Heart left ventricle (tissue), 16 donors: ENCODE measurements around the gene EDA. TPM values are rescaled to one million over a fixed set of nuclear protein-coding genes. Genes with fewer than 3 reads are reported as not detected.
A peak's percentile ranks its signal among the peaks of the same experiment; 100 is the strongest.

Experiments used
- ATAC-seq, 4 donors: fragments of 200-7000 bp; cut with Tn5 transposase; one replicate each; pipeline ENCODE4 v1.9.1; 2020 to 2022; ENCODE audit warnings: moderate library complexity in 4 of 4, mild to moderate bottlenecking in 3 of 4, moderate number of reproducible peaks in 1 of 4
- DNase-seq, 5 donors: peaks; one replicate each; pipeline ENCODE4 v3.0.0-alpha.2; 2020
- H3K27ac ChIP-seq, 12 donors: fragments of 200-600 bp; sonication (generic) in 4 of 12; one replicate each; pipeline versions ENCODE4 v1.5.0 to v1.8.0; 2016 to 2022; ENCODE audit warnings: mild to moderate bottlenecking in 2 of 12
- H3K27me3 ChIP-seq, 9 donors: fragments of 200-600 bp; sonication (generic) in 2 of 9; one replicate each; pipeline versions ENCODE4 v1.5.1 to v1.8.0; 2016 to 2022; ENCODE audit warnings: mild to moderate bottlenecking in 3 of 9
- H3K36me3 ChIP-seq, 9 donors: fragments of 200-600 bp; sonication (generic) in 2 of 9; one replicate each; pipeline versions ENCODE4 v1.5.0 to v1.8.0; 2018 to 2022; ENCODE audit warnings: mild to moderate bottlenecking in 2 of 9
- H3K4me1 ChIP-seq, 12 donors: fragments of 200-600 bp; sonication (generic) in 4 of 12; one replicate each; pipeline versions ENCODE4 v1.5.0 to v1.8.0; 2016 to 2022; ENCODE audit warnings: mild to moderate bottlenecking in 3 of 12
- H3K4me3 ChIP-seq, 12 donors: fragments of 200-600 bp; sonication (generic) in 4 of 12; one replicate each; pipeline versions ENCODE4 v1.5.0 to v1.8.0; 2017 to 2022; ENCODE audit warnings: mild to moderate bottlenecking in 9 of 12, moderate library complexity in 4 of 12
- H3K9me3 ChIP-seq, 12 donors: fragments of 200-600 bp; sonication (generic) in 4 of 12; one replicate each; pipeline versions ENCODE4 v1.5.0 to v1.8.0; 2016 to 2022; ENCODE audit warnings: mild to moderate bottlenecking in 1 of 12
- POLR2A ChIP-seq, 2 donors: fragments of 450-650 bp; IDR thresholded peaks; one replicate each; pipeline ENCODE4 v1.6.1; 2017; ENCODE audit warnings: antibody characterized with exemption in 2 of 2, mild to moderate bottlenecking in 2 of 2, moderate library complexity in 2 of 2
- WGBS, 4 donors: extraction: QIAGEN DNeasy Blood & Tissue Kit in 2 of 4; methylation state at CpG; one replicate each; pipeline versions ENCODE4 v1.1.5 to v1.1.7; 2013 to 2018; 5-methylcytosine and 5-hydroxymethylcytosine counted together
- intact Hi-C, 10 donors: fragments of 100-400 bp; cut with DNase I; formaldehyde crosslinking; loops; one replicate each; pipeline versions ENCODE4 v1.11.1 to v1.14.2; 2022
- polyA plus RNA-seq, 2 donors: library from polyadenylated mRNA; stranded (reverse); fragments of 200-250 nt; gene quantifications; one replicate each; pipeline ENCODE4 v1.2.3, GENCODE V29; 2013
- total RNA-seq, 9 donors: library from RNA; depleted of rRNA in 2 of 9; stranded (reverse); fragments of >200 nt in 2 of 9; fragmentation: NEBNext Ultra II Directional in 3 of 9; extraction: Animal tissue kit (Norgen Biotek cat#: 25700) in 3 of 9; gene quantifications; one replicate each; pipeline versions ENCODE4 v1.1.0 to v1.2.4, GENCODE V29; 2016 to 2023
- TF ChIP-seq, protein P1 (sequence below), 12 donors: fragments of 200-600 bp; sonication (generic) in 4 of 12; IDR thresholded peaks; one replicate each; pipeline versions ENCODE4 v1.5.0 to v1.8.0; 2018 to 2022; ENCODE audit warnings: antibody characterized with exemption in 12 of 12, mild to moderate bottlenecking in 5 of 12
- donor health status: ischemic (EF 13 %, LVEDD 7.1; RV severe dilation, severe dysfunction).
- donor health status: healthy with polysubstance abuse.
- donor health status: DM: no; HTN: yes; CAD: no.
- donor health status: DM: no; HTN: no; CAD: no.
- donor health status: ischemic (EF 25% LVEDD 6.9; RV normal size, moderate dysfunction).
- donor health status: ischemic (EF 25% LVEDD 5.7; RV mildly dilated, moderate dysfunction).
- donor health status: healthy.
- donor health status: DM: yes; HTN: yes; CAD: no.
- donor health status: ischemic (EF 35%, LVEDD 5.7; RV mildly dilated, moderate dysfunction).
- donor health status: nonischemic (EF 11% LVEDD 7.7; RV severe dilation, severe dysfunction).
- donor health status: DM: yes; HTN: yes; CAD: no.
- donor health status: PGD.
- donor health status: ischemic (EF 29% LVEDD 5.4; RV normal size, mild dysfunction).
- donor health status: nonischemic (EF 23%, LVEDD 6.1; RV moderate dilation, normal function).

The EDA gene
- total and polyA plus RNA-seq, 11 donors, result 2.1 to 13.6 (median 6.3) TPM

DNA sequence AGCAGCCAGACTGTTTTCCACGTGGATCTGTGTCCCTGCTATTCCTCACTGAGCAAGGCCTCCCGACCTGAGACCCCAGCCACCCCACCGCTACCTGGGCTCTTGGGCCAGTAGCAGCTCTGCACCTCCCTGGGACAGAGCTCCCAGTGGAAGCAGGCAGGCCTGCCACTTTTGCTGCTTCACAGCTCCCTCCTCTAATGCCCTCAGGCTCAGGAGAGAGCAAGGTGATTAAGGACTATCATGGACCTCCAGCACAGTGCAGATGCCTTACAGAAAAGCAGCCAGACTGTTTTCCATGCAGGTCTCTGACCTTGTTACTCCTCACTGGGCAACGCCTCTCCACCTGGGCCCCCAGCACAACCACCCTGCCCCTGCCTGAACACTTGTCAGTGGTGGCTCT, 396.8 kb downstream of the EDA start:
- Histone ChIP-seq H3K36me3 (no peaks in the 10 kb centered on the region), H3K27me3 (peaks cover 0 to 37% (median 0%) of the 10 kb centered on the region in 9 donors), H3K4me3 (no peak overlapping the region), H3K9me3 (peaks cover 0 to 3% (median 0%) of the 10 kb centered on the region in 12 donors), H3K27ac (peak overlapping the region; percentile 29 to 86 (median 65)), H3K4me1 (peaks cover 0 to 15% (median 0%) of the 10 kb centered on the region in 12 donors)
- no peak for TF ChIP-seq POLR2A (IDR thresholded peaks at IDR 0.05)
- TF ChIP-seq, protein P1, sequence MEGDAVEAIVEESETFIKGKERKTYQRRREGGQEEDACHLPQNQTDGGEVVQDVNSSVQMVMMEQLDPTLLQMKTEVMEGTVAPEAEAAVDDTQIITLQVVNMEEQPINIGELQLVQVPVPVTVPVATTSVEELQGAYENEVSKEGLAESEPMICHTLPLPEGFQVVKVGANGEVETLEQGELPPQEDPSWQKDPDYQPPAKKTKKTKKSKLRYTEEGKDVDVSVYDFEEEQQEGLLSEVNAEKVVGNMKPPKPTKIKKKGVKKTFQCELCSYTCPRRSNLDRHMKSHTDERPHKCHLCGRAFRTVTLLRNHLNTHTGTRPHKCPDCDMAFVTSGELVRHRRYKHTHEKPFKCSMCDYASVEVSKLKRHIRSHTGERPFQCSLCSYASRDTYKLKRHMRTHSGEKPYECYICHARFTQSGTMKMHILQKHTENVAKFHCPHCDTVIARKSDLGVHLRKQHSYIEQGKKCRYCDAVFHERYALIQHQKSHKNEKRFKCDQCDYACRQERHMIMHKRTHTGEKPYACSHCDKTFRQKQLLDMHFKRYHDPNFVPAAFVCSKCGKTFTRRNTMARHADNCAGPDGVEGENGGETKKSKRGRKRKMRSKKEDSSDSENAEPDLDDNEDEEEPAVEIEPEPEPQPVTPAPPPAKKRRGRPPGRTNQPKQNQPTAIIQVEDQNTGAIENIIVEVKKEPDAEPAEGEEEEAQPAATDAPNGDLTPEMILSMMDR (IDR thresholded peaks at IDR 0.05), result no peak
- DNase-seq (no peak), ATAC-seq (peak in 1 of 4 donors; percentile 12)
- 59 to 79% (median 70%) methylated on average over 2 to 4 of the region's 4 CpGs for WGBS, 4 donors
- intact Hi-C loops, result loop anchor here in 2 of 10 donors (5.0 kb wide), 1 partner anchor 395 kb away; the partner anchor contains the start of gene EDA (in 2 of the 2)

DNA sequence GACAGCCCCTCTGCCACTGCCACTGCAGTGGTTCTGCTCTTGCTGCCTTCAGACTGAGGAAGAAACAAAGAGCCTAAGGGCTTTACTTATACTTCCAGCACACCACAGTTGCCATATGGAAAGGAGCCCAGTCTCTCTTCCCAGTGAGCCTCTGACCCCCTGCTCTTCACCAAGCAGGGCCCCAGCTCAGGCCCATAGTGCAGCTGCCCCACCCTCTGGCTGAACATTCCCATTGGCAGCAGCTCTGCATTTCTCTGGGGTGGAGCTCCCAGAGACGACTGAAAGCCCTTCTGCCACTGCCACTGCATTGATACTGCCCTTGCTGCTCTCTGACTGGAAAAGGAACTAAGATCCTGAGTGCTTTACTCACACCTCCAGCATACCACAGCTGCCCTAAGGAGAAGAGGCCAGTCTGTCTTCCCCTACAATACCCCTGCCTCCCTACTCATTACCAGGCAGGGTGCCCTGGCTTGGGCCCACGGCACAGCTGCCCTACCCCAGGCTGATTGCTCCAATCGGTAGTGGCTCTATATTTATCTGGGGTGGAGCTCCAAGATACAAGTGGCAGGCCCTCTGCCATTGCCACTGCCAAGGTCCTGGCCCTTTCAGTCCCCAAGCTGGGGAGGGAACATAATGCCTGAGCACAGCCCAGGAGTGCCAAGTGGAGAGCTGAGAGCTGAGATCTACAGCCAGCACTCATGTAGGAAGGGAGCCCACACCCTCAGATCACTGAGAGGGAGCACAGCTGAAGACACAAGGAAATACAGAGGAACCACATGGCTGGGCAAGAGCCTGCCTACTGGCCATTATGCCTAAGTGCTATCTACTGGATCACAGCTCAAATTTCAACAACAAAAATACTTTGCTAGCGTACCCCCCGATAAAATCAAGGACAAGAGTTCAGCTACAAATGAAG, 397.8 kb downstream of the EDA start:
- peak; percentile 95 to 97 (median 96) for ATAC-seq
- H3K9me3 ChIP-seq, result peaks cover 0 to 11% (median 0%) of the 10 kb centered on the region in 12 donors
- peak overlapping the region; percentile 29 to 86 (median 65) for H3K27ac ChIP-seq
- TF ChIP-seq POLR2A (IDR thresholded peaks at IDR 0.05), result peak in 1 of 2 donors; percentile 12
- TF ChIP-seq, protein P1 (IDR thresholded peaks at IDR 0.05), result peak in 2 of 12 donors; percentile 5 to 15
- peak in 4 of 5 donors; percentile 40 to 75 (median 62) for DNase-seq
- H3K27me3 ChIP-seq, result peaks cover 0 to 37% (median 0%) of the 10 kb centered on the region in 9 donors
- H3K36me3 ChIP-seq, result no peaks in the 10 kb centered on the region
- H3K4me1 ChIP-seq, result peaks cover 0 to 15% (median 0%) of the 10 kb centered on the region in 12 donors
- H3K4me3 ChIP-seq, result no peak overlapping the region
- 32 to 55% (median 39%) methylated on average over 4 to 5 of the region's 5 CpGs for WGBS, 4 donors
- intact Hi-C loops, result loop anchor here in 2 of 10 donors (5.0 kb wide), 1 partner anchor 396 kb away; the partner anchor contains the start of gene EDA (in 2 of the 2)

DNA sequence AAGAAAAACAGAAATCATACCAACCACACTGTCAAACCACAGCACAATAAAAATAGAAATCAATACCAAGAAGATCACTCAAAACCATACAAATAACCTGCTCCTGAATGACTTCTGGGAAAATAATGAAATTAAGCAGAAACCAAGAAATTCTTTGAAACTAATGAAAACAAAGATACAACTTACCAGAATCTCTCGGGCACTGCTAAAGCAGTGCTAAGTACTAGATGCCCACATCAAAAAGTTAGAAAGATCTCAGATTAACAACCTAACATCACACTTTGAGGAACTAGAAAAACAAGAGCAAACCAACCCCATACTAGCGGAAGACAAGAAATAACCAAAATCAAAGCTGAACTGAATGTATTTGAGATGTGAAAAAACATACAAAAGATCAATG, 400.6 kb downstream of the EDA start:
- Histone ChIP-seq H3K4me1 (peaks cover 0 to 15% (median 0%) of the 10 kb centered on the region in 12 donors), H3K4me3 (no peak overlapping the region), H3K36me3 (no peaks in the 10 kb centered on the region), H3K27ac (no peak overlapping the region), H3K27me3 (peaks cover 0 to 35% (median 0%) of the 10 kb centered on the region in 9 donors), H3K9me3 (peaks cover 0 to 11% (median 0%) of the 10 kb centered on the region in 12 donors)
- TF ChIP-seq POLR2A (IDR thresholded peaks at IDR 0.05), result no peak
- TF ChIP-seq, protein P1 (IDR thresholded peaks at IDR 0.05), result no peak
- DNase-seq, result no peak
- intact Hi-C loops, result no loop called here
- ATAC-seq, result no peak
- WGBS, 4 donors, result 86 to 93% (median 91%) methylated on average over 2 of the region's 2 CpGs

DNA sequence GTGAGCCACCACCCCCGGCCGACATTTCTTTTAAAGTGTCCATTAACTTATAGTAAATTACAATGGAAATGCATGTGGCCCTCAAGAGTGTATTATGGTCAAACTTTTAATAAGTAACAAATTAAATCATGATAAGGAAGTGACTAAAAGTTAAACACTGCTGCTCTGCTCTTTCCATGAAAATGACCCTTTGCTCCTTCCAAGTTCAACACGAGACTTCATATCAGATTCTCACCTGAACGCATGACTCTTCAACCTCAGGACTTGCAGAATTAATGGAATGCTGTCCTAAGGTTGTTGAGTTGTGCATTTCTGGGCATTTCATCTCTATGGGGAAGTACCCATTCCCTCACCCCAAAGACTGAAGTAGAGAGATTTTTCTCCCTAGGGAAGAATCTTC, 406.7 kb downstream of the EDA start:
- WGBS, 4 donors, result 83 to 96% (median 95%) methylated on average over 4 of the region's 4 CpGs
- Histone ChIP-seq H3K27me3 (peaks cover 0 to 7% (median 0%) of the 10 kb centered on the region in 9 donors), H3K4me1 (peaks cover 0 to 22% (median 1%) of the 10 kb centered on the region in 12 donors), H3K36me3 (no peaks in the 10 kb centered on the region), H3K27ac (no peak overlapping the region), H3K4me3 (no peak overlapping the region), H3K9me3 (peaks cover 0 to 9% (median 0%) of the 10 kb centered on the region in 12 donors)
- TF ChIP-seq, protein P1 (IDR thresholded peaks at IDR 0.05), result no peak
- no peak for TF ChIP-seq POLR2A (IDR thresholded peaks at IDR 0.05)
- intact Hi-C loops, result loop anchor here in 1 of 10 donors (10.0 kb wide), 1 partner anchor 408 kb away; the partner anchor contains the start of gene EDA
- DNase-seq (no peak), ATAC-seq (no peak)
